BE2C (cell line): ENCODE data around the gene F12. TPM values are rescaled to one million over a fixed set of nuclear protein-coding genes. Genes with fewer than 3 reads are reported as not detected.

Experiments used
- DNase-seq: peaks from one replicate; pipeline ENCODE4 v3.0.0-alpha.2; 2020
- H3K27me3 ChIP-seq: fragments of 250-450 bp; sonication (Bioruptor Pico); 2 replicates; pipeline ENCODE4 v1.5.1; 2020; ENCODE audit warnings: mild to moderate bottlenecking
- H3K36me3 ChIP-seq: fragments of 250-450 bp; sonication (Bioruptor Pico); 2 replicates; pipeline ENCODE4 v1.5.1; 2020; ENCODE audit warnings: mild to moderate bottlenecking
- H3K4me1 ChIP-seq: fragments of 250-450 bp; sonication (Bioruptor Pico); 2 replicates; pipeline ENCODE4 v1.5.1; 2020
- H3K4me3 ChIP-seq: 2 replicates; pipeline ENCODE4 v1.5.1; 2011; ENCODE audit warnings: low read depth, low read length
- H3K9me3 ChIP-seq: fragments of 250-450 bp; sonication (Bioruptor Pico); 2 replicates; pipeline ENCODE4 v1.5.1; 2020
- CTCF ChIP-seq: IDR thresholded peaks from 2 replicates; pipeline ENCODE4 v1.5.1; 2012; ENCODE audit warnings: mild to moderate bottlenecking, low read depth, low read length
- polyA plus RNA-seq: library from polyadenylated mRNA; unstranded; fragments of >200 nt; gene quantifications from one replicate; pipeline ENCODE4 v1.2.1, GENCODE V29; 2012; ENCODE audit warnings: low read depth, missing spikeins; ENCODE audit not compliant: insufficient read length, insufficient read depth

Gene F12
- 68.2 TPM for polyA plus RNA-seq

GRCh38 chr5:177409043-177409801 is at the start of gene F12:
Gene F12 (minus strand): TSS chr5:177409564. CDS start chr5:177409527, 37 bp downstream.
- H3K36me3 ChIP-seq: no peaks in the 10 kb centered on the region
- H3K27me3 ChIP-seq: no peaks in the 10 kb centered on the region
- peaks cover 6% of the 10 kb centered on the region for H3K4me1 ChIP-seq
- H3K9me3 ChIP-seq: no peaks in the 10 kb centered on the region
- no peak for TF ChIP-seq CTCF
- H3K4me3 ChIP-seq: no peak within 1 kb of the TSS
- no peak for DNase-seq

GRCh38 chr5:177458912-177459350 is 49.6 kb upstream of the F12 start:
- Histone ChIP-seq H3K4me3 (no peak overlapping the region), H3K27me3 (no peaks in the 10 kb centered on the region), H3K36me3 (peaks cover 47% of the 10 kb centered on the region), H3K9me3 (no peaks in the 10 kb centered on the region), H3K4me1 (peaks cover 23% of the 10 kb centered on the region)
- no peak for TF ChIP-seq CTCF
- peak; percentile 78 for DNase-seq

GRCh38 chr5:177457852-177458681 is 48.7 kb upstream of the F12 start:
- Histone ChIP-seq H3K9me3 (no peaks in the 10 kb centered on the region), H3K4me3 (no peak overlapping the region), H3K4me1 (peaks cover 30% of the 10 kb centered on the region), H3K27me3 (no peaks in the 10 kb centered on the region), H3K36me3 (peaks cover 41% of the 10 kb centered on the region)
- TF ChIP-seq CTCF: no peak
- no peak for DNase-seq

- peaks cover 30% of the 10 kb centered on the region for H3K4me1 ChIP-seq
- peaks cover 41% of the 10 kb centered on the region for H3K36me3 ChIP-seq
- no peak overlapping the region; the same call in 1 of the 2 replicates for H3K4me3 ChIP-seq
- peak; percentile 68 for TF ChIP-seq CTCF
- H3K27me3 ChIP-seq: no peaks in the 10 kb centered on the region
- DNase-seq: peak; percentile 97
- no peaks in the 10 kb centered on the region for H3K9me3 ChIP-seq
Observed at GRCh38 chr5:177456976-177457851, 47.9 kb upstream of the F12 start.

GRCh38 chr5:177456591-177456964 is 47.2 kb upstream of the F12 start:
- H3K4me1 ChIP-seq: peaks cover 30% of the 10 kb centered on the region
- H3K27me3 ChIP-seq: no peaks in the 10 kb centered on the region
- no peak for TF ChIP-seq CTCF
- no peak overlapping the region; the same call in 1 of the 2 replicates for H3K4me3 ChIP-seq
- peaks cover 38% of the 10 kb centered on the region for H3K36me3 ChIP-seq
- no peaks in the 10 kb centered on the region for H3K9me3 ChIP-seq
- no peak for DNase-seq
